ENCODE results near the gene GMDS. TPM values are rescaled to one million over a fixed set of nuclear protein-coding genes. Genes with fewer than 3 reads are reported as not detected.

Gene GMDS
- total RNA-seq, 1 donor from 2014 or later, result 7.7 TPM

GRCh38 chr6:2135401-2135800, 110.0 kb downstream of the GMDS start:
- no peak for DNase-seq (ENCODE audit: low read depth in 2 of 2)

GRCh38 chr6:2134554-2134953, 110.9 kb downstream of the GMDS start:
- no peak for DNase-seq (ENCODE audit: low read depth in 2 of 2)

GRCh38 chr6:2133716-2134310, 111.6 kb downstream of the GMDS start:
- no peak for DNase-seq (ENCODE audit: low read depth in 2 of 2)

- DNase-seq (ENCODE audit: low read depth in 2 of 2), result no peak
Measured at GRCh38 chr6:2132916-2133315, 112.5 kb downstream of the GMDS start.

- DNase-seq (ENCODE audit: low read depth in 2 of 2), result peak; percentile 27 to 86
Measured at GRCh38 chr6:2132416-2132815, 113.0 kb downstream of the GMDS start.

GRCh38 chr6:2129182-2129621, 116.2 kb downstream of the GMDS start:
- DNase-seq (ENCODE audit: low read depth in 2 of 2), result no peak

GRCh38 chr6:2127484-2127911, 117.9 kb downstream of the GMDS start:
- DNase-seq (ENCODE audit: low read depth in 2 of 2), result peak; percentile 79 to 97

- no peak for DNase-seq (ENCODE audit: low read depth in 2 of 2)
Measured at GRCh38 chr6:2126351-2126750, 119.1 kb downstream of the GMDS start.

GRCh38 chr6:2125158-2125557, 120.2 kb downstream of the GMDS start:
- DNase-seq (ENCODE audit: low read depth in 2 of 2), result no peak

- peak; percentile 88 to 97 for DNase-seq (ENCODE audit: low read depth in 2 of 2)
Measured at GRCh38 chr6:2124260-2124709, 121.1 kb downstream of the GMDS start.

GRCh38 chr6:2120912-2121311, 124.5 kb downstream of the GMDS start:
- DNase-seq (ENCODE audit: low read depth in 2 of 2), result no peak

- no peak for DNase-seq (ENCODE audit: low read depth in 2 of 2)
Measured at GRCh38 chr6:2119275-2119674, 126.1 kb downstream of the GMDS start.

GRCh38 chr6:2118136-2118535, 127.3 kb downstream of the GMDS start:
- no peak for DNase-seq (ENCODE audit: low read depth in 2 of 2)

GRCh38 chr6:2117447-2117846, 128.0 kb downstream of the GMDS start:
- DNase-seq (ENCODE audit: low read depth in 2 of 2), result no peak

GRCh38 chr6:2116496-2116895, 128.9 kb downstream of the GMDS start:
- no peak for DNase-seq (ENCODE audit: low read depth in 2 of 2)

- peak in 1 of 2 donors; percentile 48 for DNase-seq (ENCODE audit: low read depth in 2 of 2)
Measured at GRCh38 chr6:2114100-2114499, 131.3 kb downstream of the GMDS start.

GRCh38 chr6:2111162-2111677, 134.2 kb downstream of the GMDS start:
- DNase-seq (ENCODE audit: low read depth in 2 of 2), result peak; percentile 36 to 95

- DNase-seq (ENCODE audit: low read depth in 2 of 2), result peak in 1 of 2 donors; percentile 58
Measured at GRCh38 chr6:2110504-2110903, 134.9 kb downstream of the GMDS start.

- peak in 1 of 2 donors; percentile 59 for DNase-seq (ENCODE audit: low read depth in 2 of 2)
Measured at GRCh38 chr6:2109796-2110195, 135.6 kb downstream of the GMDS start.

GRCh38 chr6:2108700-2109306, 136.6 kb downstream of the GMDS start:
- DNase-seq (ENCODE audit: low read depth in 2 of 2), result no peak

- DNase-seq (ENCODE audit: low read depth in 2 of 2), result no peak
Measured at GRCh38 chr6:2104524-2104880, 140.9 kb downstream of the GMDS start.

- peak; percentile 76 to 80 for DNase-seq (ENCODE audit: low read depth in 2 of 2)
Measured at GRCh38 chr6:2103765-2104523, 141.5 kb downstream of the GMDS start.

Measured in lung microvascular endothelial cell (primary cell).